Testis (tissue), 3 donors: ENCODE data around the gene SNX8. TPM values are rescaled to one million over a fixed set of nuclear protein-coding genes. Genes with fewer than 3 reads are reported as not detected.

Experiments used
- DNase-seq: peaks from one replicate; pipeline ENCODE4 v3.0.0-alpha.2; 2019
- H3K27ac ChIP-seq, 2 donors: fragments of 200-600 bp; sonication (generic); one replicate each; pipeline ENCODE4 v1.5.1; 2019
- H3K27me3 ChIP-seq: fragments of 200-600 bp; sonication (generic); one replicate; pipeline ENCODE4 v1.5.1; 2019
- H3K36me3 ChIP-seq: fragments of 200-600 bp; sonication (generic); one replicate; pipeline ENCODE4 v1.5.1; 2017; ENCODE audit warnings: low read depth; ENCODE audit errors: missing control alignments
- H3K4me1 ChIP-seq: fragments of 200-600 bp; sonication (generic); one replicate; pipeline ENCODE4 v1.5.1; 2019
- H3K4me3 ChIP-seq, 2 donors: fragments of 200-600 bp; sonication (generic); one replicate each; pipeline ENCODE4 v1.5.1; 2017 to 2019
- H3K9me3 ChIP-seq: fragments of 200-600 bp; sonication (generic); one replicate; pipeline ENCODE4 v1.5.1; 2017
- POLR2A ChIP-seq: fragments of 450-650 bp; IDR thresholded peaks from one replicate; pipeline ENCODE4 v1.6.1; 2017; ENCODE audit warnings: antibody characterized with exemption, mild to moderate bottlenecking, moderate library complexity
- WGBS, 2 donors: methylation state at CpG; one replicate each; pipeline ENCODE4 v1.1.5; 2018; 5-methylcytosine and 5-hydroxymethylcytosine counted together
- intact Hi-C: fragments of 100-400 bp; cut with DNase I; formaldehyde crosslinking; loops from one replicate; pipeline ENCODE4 v1.15.1; 2023; ENCODE audit warnings: low total_unique reads
- polyA plus RNA-seq: library from polyadenylated mRNA; stranded (reverse); fragments of 350-450 nt; fragmentation: Illumina TruSeq; extraction: RNeasy Lipid Tissue Mini Kit (QIAGEN cat#74804); gene quantifications from one replicate; pipeline ENCODE4 v1.2.3, GENCODE V29; 2014; ENCODE audit warnings: low read depth, low replicate concordance; ENCODE audit not compliant: insufficient read depth
- total RNA-seq, 2 donors: library from RNA; depleted of rRNA; stranded (reverse); fragments of >200 nt; gene quantifications; one replicate each; pipeline ENCODE4 v1.2.3, GENCODE V29; 2016
- TF ChIP-seq, protein P1 (sequence below), 3 experiments: fragments of 450-650 bp in 2 of 3; fragments of 200-600 bp in 1 of 3; sonication (generic) in 1 of 3; IDR thresholded peaks; one replicate each; pipeline ENCODE4 v1.5.1; 2016 to 2019; ENCODE audit warnings: antibody characterized with exemption in 3 of 3, mild to moderate bottlenecking in 2 of 3, moderate library complexity in 1 of 3

The SNX8 gene
- total and polyA plus RNA-seq, 3 donors from 2014 or later = 50.9 to 90.8 (median 66.8) TPM

DNA sequence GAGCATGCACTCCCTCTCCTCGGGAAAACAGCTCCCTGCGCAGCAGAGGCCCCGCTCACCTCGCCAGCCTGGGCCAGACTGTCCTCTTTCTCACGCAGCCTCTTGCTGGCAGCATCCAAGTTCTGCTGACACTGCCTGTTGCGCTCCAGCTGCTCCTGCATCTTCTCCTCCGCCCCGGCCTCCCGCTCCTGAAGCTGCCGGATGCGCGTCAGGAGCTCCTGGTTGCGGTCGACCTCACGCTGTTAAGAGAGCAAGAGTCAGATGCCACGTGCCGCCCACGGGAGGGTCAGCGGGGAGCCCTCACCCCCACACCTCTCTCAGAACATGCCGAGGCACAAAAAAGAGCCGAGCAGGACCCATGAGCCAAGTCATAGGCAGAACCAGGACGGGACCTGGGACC lies 91.7 kb downstream of the SNX8 start:
- intact Hi-C loops = no loop called here
- WGBS, 2 donors = 90 to 96% methylated on average over 18 to 22 of the region's 22 CpGs
- Histone ChIP-seq H3K4me1 (no peaks in the 10 kb centered on the region), H3K9me3 (no peaks in the 10 kb centered on the region), H3K27me3 (no peaks in the 10 kb centered on the region), H3K4me3 (no peak overlapping the region), H3K27ac (no peak overlapping the region), H3K36me3 (no peaks in the 10 kb centered on the region)
- TF ChIP-seq, protein P1, sequence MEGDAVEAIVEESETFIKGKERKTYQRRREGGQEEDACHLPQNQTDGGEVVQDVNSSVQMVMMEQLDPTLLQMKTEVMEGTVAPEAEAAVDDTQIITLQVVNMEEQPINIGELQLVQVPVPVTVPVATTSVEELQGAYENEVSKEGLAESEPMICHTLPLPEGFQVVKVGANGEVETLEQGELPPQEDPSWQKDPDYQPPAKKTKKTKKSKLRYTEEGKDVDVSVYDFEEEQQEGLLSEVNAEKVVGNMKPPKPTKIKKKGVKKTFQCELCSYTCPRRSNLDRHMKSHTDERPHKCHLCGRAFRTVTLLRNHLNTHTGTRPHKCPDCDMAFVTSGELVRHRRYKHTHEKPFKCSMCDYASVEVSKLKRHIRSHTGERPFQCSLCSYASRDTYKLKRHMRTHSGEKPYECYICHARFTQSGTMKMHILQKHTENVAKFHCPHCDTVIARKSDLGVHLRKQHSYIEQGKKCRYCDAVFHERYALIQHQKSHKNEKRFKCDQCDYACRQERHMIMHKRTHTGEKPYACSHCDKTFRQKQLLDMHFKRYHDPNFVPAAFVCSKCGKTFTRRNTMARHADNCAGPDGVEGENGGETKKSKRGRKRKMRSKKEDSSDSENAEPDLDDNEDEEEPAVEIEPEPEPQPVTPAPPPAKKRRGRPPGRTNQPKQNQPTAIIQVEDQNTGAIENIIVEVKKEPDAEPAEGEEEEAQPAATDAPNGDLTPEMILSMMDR (IDR thresholded peaks at IDR 0.05) = no peak
- no peak for TF ChIP-seq POLR2A
- no peak for DNase-seq

DNA sequence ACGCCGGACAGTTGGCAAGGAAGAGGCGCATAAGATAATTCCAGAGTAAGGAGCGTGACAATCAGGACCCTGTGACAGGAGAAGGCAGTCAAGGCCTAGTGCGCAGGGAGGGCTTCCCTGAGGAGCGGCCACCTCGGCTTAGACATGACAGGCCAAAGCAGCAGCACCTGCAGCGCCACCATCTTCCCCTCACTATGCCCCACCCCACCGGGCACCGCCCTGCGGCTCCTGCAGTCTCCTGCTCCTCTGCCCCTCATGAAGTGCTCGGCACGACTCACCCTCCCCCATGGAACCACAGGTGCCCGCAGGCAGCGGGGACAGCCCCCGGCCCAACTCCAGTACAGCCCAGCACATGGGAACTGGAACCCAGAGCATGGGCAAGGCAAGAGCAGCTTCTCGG lies 93.3 kb downstream of the SNX8 start:
- no peaks in the 10 kb centered on the region for H3K4me1 ChIP-seq
- intact Hi-C loops = no loop called here
- 94 to 96% methylated on average over 16 to 17 of the region's 17 CpGs for WGBS, 2 donors
- H3K9me3 ChIP-seq = no peaks in the 10 kb centered on the region
- H3K27ac ChIP-seq = no peak overlapping the region
- H3K4me3 ChIP-seq = no peak overlapping the region
- TF ChIP-seq, protein P1 (IDR thresholded peaks at IDR 0.05) = no peak
- TF ChIP-seq POLR2A = no peak
- H3K36me3 ChIP-seq = no peaks in the 10 kb centered on the region
- no peak for DNase-seq
- H3K27me3 ChIP-seq = no peaks in the 10 kb centered on the region

DNA sequence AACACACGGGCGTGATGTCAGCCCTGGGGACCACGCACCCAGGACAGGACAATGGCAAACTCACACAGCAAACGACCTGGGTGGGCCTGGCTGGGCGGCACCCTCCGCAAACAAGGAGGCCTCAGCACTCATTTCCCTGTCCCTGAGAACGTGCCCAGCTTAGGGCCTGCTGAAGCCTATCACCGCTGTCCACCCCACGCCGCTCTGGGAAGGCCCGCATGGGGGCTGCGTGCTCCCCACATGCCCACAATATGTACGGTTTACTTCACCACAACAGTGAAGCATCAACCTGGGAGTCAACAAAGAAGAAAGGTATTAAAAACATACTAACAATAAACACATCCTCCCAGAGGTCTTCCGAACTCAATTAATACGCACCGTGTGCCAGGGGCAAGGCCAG lies 93.7 kb downstream of the SNX8 start:
- Histone ChIP-seq H3K9me3 (no peaks in the 10 kb centered on the region), H3K27ac (no peak overlapping the region), H3K4me1 (no peaks in the 10 kb centered on the region), H3K36me3 (no peaks in the 10 kb centered on the region), H3K4me3 (no peak overlapping the region), H3K27me3 (no peaks in the 10 kb centered on the region)
- intact Hi-C loops = no loop called here
- no peak for DNase-seq
- TF ChIP-seq POLR2A = no peak
- TF ChIP-seq, protein P1 (IDR thresholded peaks at IDR 0.05) = no peak
- 92 to 94% methylated on average over 14 to 16 of the region's 16 CpGs for WGBS, 2 donors

DNA sequence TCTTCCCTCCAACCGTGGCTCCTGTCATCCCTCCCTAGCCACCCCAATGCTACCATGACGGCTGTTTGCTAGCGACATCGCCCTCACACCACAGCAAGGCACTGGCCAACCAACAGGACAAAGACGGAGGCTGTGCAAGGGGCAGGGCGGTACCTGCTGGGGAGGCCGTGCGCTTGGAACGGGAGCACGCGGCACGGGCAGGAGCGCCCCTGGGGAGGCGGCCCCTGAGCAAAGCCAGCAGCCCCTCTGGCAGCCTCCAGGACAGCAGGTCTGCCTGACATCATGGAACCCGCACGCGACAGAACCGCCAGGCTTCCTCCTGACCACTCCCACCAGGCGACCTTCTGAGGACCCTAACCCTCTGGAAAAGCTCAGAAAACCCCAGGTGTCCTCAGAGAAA lies 94.2 kb downstream of the SNX8 start:
- Histone ChIP-seq H3K27ac (no peak overlapping the region), H3K36me3 (no peaks in the 10 kb centered on the region), H3K27me3 (no peaks in the 10 kb centered on the region), H3K9me3 (no peaks in the 10 kb centered on the region), H3K4me1 (no peaks in the 10 kb centered on the region), H3K4me3 (no peak overlapping the region)
- TF ChIP-seq, protein P1 (IDR thresholded peaks at IDR 0.05) = no peak
- TF ChIP-seq POLR2A = no peak
- DNase-seq = no peak
- WGBS, 2 donors = 93 to 95% methylated on average over 12 to 19 of the region's 19 CpGs
- intact Hi-C loops = no loop called here

DNA sequence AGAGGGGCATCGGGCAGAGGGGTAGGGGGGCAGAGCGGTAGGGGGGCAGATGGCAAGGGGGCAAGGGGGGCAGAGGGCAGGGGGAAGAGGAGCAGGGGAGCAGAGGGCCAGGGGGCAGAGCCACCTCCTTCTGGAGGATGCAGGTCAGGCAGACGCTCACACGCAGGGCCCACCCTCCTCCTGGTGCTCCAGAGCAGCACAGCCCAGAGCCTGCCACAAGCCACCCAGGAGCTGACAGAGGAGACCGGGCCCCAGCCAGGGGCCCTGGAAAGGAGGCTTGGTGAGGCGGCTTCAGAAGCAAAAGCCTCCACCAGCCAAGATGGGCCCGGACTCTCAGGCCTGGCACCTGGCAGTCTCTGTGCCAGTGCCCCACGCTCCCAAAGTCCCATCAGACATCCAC lies 94.6 kb downstream of the SNX8 start:
- H3K4me3 ChIP-seq = no peak overlapping the region
- no peaks in the 10 kb centered on the region for H3K9me3 ChIP-seq
- H3K27me3 ChIP-seq = no peaks in the 10 kb centered on the region
- no peaks in the 10 kb centered on the region for H3K4me1 ChIP-seq
- WGBS, 2 donors = 88 to 92% methylated on average over 8 of the region's 8 CpGs
- no peak for TF ChIP-seq POLR2A
- TF ChIP-seq, protein P1 (IDR thresholded peaks at IDR 0.05) = no peak
- intact Hi-C loops = loop anchor here (10.0 kb wide), 1 partner anchor 645 kb away; the partner anchor contains the start of gene PSMG3
- DNase-seq = no peak
- H3K27ac ChIP-seq = no peak overlapping the region
- H3K36me3 ChIP-seq = no peaks in the 10 kb centered on the region
